K562 treated with DMSO at 1 percent for 48 hours (cell line): ENCODE results near the gene PSEN1. TPM values are rescaled to one million over a fixed set of nuclear protein-coding genes. Genes with fewer than 3 reads are reported as not detected.

Experiments used
- total RNA-seq: library from RNA; unstranded; fragments of 300-600 nt; gene quantifications from 2 replicates; pipeline ENCODE4 v1.2.3, GENCODE V29; 2022; ENCODE audit warnings: low replicate concordance; ENCODE audit errors: extremely low read depth

The PSEN1 gene
- not detected in 2 replicates for total RNA-seq

DNA sequence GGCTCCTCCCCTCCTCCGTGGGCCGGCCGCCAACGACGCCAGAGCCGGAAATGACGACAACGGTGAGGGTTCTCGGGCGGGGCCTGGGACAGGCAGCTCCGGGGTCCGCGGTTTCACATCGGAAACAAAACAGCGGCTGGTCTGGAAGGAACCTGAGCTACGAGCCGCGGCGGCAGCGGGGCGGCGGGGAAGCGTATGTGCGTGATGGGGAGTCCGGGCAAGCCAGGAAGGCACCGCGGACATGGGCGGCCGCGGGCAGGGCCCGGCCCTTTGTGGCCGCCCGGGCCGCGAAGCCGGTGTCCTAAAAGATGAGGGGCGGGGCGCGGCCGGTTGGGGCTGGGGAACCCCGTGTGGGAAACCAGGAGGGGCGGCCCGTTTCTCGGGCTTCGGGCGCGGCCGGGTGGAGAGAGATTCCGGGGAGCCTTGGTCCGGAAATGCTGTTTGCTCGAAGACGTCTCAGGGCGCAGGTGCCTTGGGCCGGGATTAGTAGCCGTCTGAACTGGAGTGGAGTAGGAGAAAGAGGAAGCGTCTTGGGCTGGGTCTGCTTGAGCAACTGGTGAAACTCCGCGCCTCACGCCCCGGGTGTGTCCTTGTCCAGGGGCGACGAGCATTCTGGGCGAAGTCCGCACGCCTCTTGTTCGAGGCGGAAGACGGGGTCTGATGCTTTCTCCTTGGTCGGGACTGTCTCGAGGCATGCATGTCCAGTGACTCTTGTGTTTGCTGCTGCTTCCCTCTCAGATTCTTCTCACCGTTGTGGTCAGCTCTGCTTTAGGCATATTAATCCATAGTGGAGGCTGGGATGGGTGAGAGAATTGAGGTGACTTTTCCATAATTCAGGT is at the start of gene PSEN1:
Gene PSEN1, plus strand, starts transcription at position 121 of the 839 bp plus-strand sequence. CDS start 11,513 bp downstream, outside the sequence.

DNA sequence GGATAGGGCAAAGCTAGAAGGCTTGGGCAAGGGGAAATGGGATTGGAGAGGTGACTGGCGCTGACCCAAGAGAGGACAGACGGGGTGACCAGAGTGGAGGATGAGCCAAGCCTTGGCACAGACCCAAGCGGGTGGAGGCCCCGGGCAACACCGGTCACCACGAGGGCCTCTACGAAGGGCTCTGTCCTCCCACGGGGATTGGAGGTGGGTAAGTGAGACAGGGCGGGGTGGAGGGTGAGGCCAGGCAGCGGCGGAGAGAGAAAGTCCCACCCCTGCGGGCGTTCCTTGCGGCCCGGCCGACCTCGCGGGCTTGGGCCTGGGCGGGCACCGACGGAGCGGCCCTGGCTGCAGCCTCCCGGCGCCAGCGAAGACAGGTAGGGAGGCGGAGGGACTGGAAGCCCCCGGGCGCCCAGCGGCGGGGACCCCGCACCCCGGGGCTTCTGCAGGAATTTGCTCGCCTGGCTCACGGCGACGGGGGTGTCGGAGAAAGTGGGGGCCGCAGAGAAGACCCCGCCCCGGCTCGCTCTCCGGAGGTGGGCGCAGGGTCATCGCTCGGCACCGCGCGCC is 101.0 kb downstream of the PSEN1 start, which contains the start of gene PAPLN:
Gene PAPLN, plus strand, starts transcription at position 288 of the 567 bp plus-strand sequence. CDS start 2,273 bp downstream, outside the sequence.

Other genes with a start within 250 kb of the PSEN1 start
- gene DPF3, start 242.4 kb upstream of the PSEN1 start, total RNA-seq: not detected in 2 replicates
- gene DCAF4, start 210.0 kb upstream of the PSEN1 start, total RNA-seq: not detected in 2 replicates
- gene ZFYVE1, start 109.4 kb upstream of the PSEN1 start, total RNA-seq: not detected in 2 replicates
- gene RBM25, start 78.0 kb upstream of the PSEN1 start, total RNA-seq: not detected in 2 replicates
- not detected in 2 replicates for gene PAPLN, start 101.0 kb downstream of the PSEN1 start, total RNA-seq